ENCODE measurements around the gene FAAP20. TPM values are rescaled to one million over a fixed set of nuclear protein-coding genes. Genes with fewer than 3 reads are reported as not detected.
A peak's percentile ranks its signal among the peaks of the same experiment; 100 is the strongest.

Gene FAAP20
- total and polyA plus RNA-seq, 10 of the 15 experiments (the other 5 are each of a cell fraction or from before 2014, with no cell fraction given), result 0.79 to 91.8 (median 20.9) TPM

DNA sequence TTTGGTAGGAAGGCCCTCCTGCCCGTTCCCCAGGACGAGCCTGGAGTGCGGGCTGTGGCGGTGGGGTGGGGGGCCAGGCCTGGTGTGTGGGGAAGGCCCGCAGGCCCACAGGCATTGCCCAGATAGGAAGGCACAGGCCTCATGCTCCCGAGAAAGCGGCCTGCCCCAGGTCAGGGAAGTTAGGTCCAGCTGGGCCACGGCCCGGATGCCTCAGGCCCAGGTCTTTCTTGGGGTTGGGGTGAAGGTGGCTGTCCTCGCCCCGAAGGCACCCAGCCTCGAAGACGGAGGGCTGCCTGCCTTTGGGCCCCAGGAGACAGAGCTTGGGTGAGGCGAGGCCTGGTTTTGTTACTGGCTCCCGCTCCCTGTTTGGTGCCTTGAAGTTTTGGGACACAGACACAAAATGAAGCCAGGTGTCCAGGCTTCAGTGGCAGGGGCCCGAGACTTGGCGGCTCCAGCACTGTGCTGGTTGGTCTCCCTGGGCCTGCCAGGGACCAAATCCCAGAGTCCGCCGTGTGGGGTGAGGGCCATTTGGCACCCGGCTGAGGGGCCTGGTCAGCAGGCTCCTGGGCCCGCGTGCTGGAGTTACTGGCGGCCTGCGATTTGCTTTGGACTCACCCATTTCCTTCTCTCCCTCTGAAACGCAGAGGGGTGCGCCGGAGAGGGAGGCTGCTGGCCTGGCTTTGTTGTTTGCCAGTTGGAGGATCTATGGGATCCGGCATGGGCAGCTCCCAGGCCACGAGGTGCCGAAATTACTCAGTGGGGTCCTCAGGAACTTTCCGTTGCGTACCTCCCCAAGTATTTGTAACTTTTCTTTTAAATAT, 35.5 kb upstream of the FAAP20 start:
- ChIA-PET CTCF (interaction anchor here (1.2 kb wide), 1 partner anchor 70 kb away, joined by 3 read pairs; no protein-coding TSS in a partner anchor), SMC1A (ENCODE audit: uncharacterized antibody, unreplicated experiment) (no interaction called here), POLR2A (interaction anchor here (1.0 kb wide), 1 partner anchor 31 kb away, joined by 3 read pairs; no protein-coding TSS in a partner anchor), RAD21 (ENCODE audit: unreplicated experiment) (interaction anchor here (3.3 kb wide), 1 partner anchor 71 kb away, joined by 9 read pairs; no protein-coding TSS in a partner anchor)
- Histone ChIP-seq H3K27me3 (replicated peaks in 1 of 2; ENCODE audit: control insufficient read depth in 2 of 2, insufficient read depth in 2 of 2, low read length in 1 of 2) (no peaks in the 10 kb centered on the region), H3K4me2 (ENCODE audit: control insufficient read depth, insufficient read depth) (peak overlapping the region; percentile 97), H3K9ac (ENCODE audit: control insufficient read depth, insufficient read depth, low read length) (peak overlapping the region; percentile 39; the same call in 1 of the 2 replicates), H2AFZ (ENCODE audit: control insufficient read depth, low read depth, low read length) (no peak overlapping the region), H3K4me3 (peak overlapping the region; percentile 82), H3K79me2 (ENCODE audit: control insufficient read depth, insufficient read depth, low read length) (peaks cover 60% of the 10 kb centered on the region), H3K4me1 (ENCODE audit: control insufficient read depth, insufficient read depth, low read length) (peaks cover 30% of the 10 kb centered on the region), H4K20me1 (ENCODE audit: control insufficient read depth, insufficient read depth) (0 out of 2 replicates have a peak, but pooled peaks cover 8% of the 10 kb centered on the region), H3K36me3 (ENCODE audit: control insufficient read depth in 2 of 2, insufficient read depth in 2 of 2, low read length in 1 of 2) (no peaks in the 10 kb centered on the region; a peak in 1 of 4 replicates), H3K27ac (ENCODE audit: control insufficient read depth, insufficient read depth) (no peak overlapping the region), H3K9me3 (replicated peaks; ENCODE audit: control insufficient read depth, insufficient read depth, low read length) (no peaks in the 10 kb centered on the region)
- TSS peak; percentile 54 for BruUV-seq (replicated peaks)
- no peak for ATAC-seq
- intact Hi-C loops (cut with micrococcal nuclease; ENCODE audit: unreplicated experiment), result loop anchor here (5.0 to 10.0 kb wide), 2 partner anchors 65 to 82 kb away; no protein-coding TSS in a partner anchor
- FAIRE-seq, result no peak
- DNase-seq (ENCODE audit: low read depth, low spot score), result no peak
- in situ Hi-C loops (cut with MboI), result no loop called here
- 65% methylated on average over 29 of the region's 32 CpGs for WGBS (ENCODE audit: insufficient coverage, insufficient replicate concordance, low lambda C conversion rate, missing lambda C conversion rate)
- TF ChIP-seq MTA2 (IDR thresholded peaks at IDR 0.05; ENCODE audit: low read depth) (no peak), PML (IDR thresholded peaks at IDR 0.05; ENCODE audit: low read length) (no peak), NFYB (IDR thresholded peaks at IDR 0.05; ENCODE audit: insufficient read depth, low read depth, low read length) (no peak), GABPA (IDR thresholded peaks at IDR 0.05; ENCODE audit: low read depth) (no peak), POU2F2 (IDR thresholded peaks at IDR 0.05; ENCODE audit: borderline replicate concordance, low read depth, low read length) (no peak), MEF2B (IDR thresholded peaks at IDR 0.05; ENCODE audit: partially characterized antibody, poor library complexity, severe bottlenecking) (no peak)
- TF ChIP-seq, protein P1, sequence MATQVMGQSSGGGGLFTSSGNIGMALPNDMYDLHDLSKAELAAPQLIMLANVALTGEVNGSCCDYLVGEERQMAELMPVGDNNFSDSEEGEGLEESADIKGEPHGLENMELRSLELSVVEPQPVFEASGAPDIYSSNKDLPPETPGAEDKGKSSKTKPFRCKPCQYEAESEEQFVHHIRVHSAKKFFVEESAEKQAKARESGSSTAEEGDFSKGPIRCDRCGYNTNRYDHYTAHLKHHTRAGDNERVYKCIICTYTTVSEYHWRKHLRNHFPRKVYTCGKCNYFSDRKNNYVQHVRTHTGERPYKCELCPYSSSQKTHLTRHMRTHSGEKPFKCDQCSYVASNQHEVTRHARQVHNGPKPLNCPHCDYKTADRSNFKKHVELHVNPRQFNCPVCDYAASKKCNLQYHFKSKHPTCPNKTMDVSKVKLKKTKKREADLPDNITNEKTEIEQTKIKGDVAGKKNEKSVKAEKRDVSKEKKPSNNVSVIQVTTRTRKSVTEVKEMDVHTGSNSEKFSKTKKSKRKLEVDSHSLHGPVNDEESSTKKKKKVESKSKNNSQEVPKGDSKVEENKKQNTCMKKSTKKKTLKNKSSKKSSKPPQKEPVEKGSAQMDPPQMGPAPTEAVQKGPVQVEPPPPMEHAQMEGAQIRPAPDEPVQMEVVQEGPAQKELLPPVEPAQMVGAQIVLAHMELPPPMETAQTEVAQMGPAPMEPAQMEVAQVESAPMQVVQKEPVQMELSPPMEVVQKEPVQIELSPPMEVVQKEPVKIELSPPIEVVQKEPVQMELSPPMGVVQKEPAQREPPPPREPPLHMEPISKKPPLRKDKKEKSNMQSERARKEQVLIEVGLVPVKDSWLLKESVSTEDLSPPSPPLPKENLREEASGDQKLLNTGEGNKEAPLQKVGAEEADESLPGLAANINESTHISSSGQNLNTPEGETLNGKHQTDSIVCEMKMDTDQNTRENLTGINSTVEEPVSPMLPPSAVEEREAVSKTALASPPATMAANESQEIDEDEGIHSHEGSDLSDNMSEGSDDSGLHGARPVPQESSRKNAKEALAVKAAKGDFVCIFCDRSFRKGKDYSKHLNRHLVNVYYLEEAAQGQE (IDR thresholded peaks at IDR 0.05; ENCODE audit: low read depth, low read length), result no peak
- TF ChIP-seq, protein P2, sequence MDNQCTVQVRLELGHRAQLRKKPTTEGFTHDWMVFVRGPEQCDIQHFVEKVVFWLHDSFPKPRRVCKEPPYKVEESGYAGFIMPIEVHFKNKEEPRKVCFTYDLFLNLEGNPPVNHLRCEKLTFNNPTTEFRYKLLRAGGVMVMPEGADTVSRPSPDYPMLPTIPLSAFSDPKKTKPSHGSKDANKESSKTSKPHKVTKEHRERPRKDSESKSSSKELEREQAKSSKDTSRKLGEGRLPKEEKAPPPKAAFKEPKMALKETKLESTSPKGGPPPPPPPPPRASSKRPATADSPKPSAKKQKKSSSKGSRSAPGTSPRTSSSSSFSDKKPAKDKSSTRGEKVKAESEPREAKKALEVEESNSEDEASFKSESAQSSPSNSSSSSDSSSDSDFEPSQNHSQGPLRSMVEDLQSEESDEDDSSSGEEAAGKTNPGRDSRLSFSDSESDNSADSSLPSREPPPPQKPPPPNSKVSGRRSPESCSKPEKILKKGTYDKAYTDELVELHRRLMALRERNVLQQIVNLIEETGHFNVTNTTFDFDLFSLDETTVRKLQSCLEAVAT (IDR thresholded peaks at IDR 0.05), result peak; percentile 68; the same call in 1 of the 2 replicates
- TF ChIP-seq, protein P3, sequence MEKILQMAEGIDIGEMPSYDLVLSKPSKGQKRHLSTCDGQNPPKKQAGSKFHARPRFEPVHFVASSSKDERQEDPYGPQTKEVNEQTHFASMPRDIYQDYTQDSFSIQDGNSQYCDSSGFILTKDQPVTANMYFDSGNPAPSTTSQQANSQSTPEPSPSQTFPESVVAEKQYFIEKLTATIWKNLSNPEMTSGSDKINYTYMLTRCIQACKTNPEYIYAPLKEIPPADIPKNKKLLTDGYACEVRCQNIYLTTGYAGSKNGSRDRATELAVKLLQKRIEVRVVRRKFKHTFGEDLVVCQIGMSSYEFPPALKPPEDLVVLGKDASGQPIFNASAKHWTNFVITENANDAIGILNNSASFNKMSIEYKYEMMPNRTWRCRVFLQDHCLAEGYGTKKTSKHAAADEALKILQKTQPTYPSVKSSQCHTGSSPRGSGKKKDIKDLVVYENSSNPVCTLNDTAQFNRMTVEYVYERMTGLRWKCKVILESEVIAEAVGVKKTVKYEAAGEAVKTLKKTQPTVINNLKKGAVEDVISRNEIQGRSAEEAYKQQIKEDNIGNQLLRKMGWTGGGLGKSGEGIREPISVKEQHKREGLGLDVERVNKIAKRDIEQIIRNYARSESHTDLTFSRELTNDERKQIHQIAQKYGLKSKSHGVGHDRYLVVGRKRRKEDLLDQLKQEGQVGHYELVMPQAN (conservative IDR thresholded peaks at IDR 0.05), result no peak
- TF ChIP-seq, protein P4, sequence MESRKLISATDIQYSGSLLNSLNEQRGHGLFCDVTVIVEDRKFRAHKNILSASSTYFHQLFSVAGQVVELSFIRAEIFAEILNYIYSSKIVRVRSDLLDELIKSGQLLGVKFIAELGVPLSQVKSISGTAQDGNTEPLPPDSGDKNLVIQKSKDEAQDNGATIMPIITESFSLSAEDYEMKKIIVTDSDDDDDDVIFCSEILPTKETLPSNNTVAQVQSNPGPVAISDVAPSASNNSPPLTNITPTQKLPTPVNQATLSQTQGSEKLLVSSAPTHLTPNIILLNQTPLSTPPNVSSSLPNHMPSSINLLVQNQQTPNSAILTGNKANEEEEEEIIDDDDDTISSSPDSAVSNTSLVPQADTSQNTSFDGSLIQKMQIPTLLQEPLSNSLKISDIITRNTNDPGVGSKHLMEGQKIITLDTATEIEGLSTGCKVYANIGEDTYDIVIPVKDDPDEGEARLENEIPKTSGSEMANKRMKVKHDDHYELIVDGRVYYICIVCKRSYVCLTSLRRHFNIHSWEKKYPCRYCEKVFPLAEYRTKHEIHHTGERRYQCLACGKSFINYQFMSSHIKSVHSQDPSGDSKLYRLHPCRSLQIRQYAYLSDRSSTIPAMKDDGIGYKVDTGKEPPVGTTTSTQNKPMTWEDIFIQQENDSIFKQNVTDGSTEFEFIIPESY (IDR thresholded peaks at IDR 0.05), result 0 out of 2 replicates have a peak, but pooled peaks have one; percentile 36
- TF ChIP-seq, protein P5, sequence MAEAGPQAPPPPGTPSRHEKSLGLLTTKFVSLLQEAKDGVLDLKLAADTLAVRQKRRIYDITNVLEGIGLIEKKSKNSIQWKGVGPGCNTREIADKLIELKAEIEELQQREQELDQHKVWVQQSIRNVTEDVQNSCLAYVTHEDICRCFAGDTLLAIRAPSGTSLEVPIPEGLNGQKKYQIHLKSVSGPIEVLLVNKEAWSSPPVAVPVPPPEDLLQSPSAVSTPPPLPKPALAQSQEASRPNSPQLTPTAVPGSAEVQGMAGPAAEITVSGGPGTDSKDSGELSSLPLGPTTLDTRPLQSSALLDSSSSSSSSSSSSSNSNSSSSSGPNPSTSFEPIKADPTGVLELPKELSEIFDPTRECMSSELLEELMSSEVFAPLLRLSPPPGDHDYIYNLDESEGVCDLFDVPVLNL (IDR thresholded peaks at IDR 0.05; ENCODE audit: low read depth, low read length), result no peak

Measured in GM12878 (cell line).